ENCODE results near the gene HDHD5.

DNA sequence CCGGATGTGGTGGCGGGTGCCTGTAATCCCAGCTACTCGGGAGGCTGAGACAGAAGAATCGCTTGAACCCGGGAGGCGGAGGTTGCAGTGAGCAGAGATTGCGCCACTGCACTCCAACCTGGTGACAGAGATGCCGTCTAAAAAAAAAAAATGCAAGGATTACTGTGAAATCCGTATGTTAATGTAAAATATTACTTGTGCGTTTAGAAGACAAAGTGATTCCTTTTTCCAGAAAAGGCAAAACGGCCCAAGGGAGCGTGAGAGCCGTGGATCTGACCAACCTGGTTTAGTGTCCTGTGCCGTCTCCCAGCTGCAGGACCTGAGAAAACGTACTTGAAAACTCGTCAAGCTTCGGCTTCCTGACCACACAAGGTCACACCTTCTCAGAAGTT is 905 bp downstream of the HDHD5 start:
- TF ChIP-seq, protein P1, sequence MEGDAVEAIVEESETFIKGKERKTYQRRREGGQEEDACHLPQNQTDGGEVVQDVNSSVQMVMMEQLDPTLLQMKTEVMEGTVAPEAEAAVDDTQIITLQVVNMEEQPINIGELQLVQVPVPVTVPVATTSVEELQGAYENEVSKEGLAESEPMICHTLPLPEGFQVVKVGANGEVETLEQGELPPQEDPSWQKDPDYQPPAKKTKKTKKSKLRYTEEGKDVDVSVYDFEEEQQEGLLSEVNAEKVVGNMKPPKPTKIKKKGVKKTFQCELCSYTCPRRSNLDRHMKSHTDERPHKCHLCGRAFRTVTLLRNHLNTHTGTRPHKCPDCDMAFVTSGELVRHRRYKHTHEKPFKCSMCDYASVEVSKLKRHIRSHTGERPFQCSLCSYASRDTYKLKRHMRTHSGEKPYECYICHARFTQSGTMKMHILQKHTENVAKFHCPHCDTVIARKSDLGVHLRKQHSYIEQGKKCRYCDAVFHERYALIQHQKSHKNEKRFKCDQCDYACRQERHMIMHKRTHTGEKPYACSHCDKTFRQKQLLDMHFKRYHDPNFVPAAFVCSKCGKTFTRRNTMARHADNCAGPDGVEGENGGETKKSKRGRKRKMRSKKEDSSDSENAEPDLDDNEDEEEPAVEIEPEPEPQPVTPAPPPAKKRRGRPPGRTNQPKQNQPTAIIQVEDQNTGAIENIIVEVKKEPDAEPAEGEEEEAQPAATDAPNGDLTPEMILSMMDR (IDR thresholded peaks at IDR 0.05) = no peak
- TF ChIP-seq EZH2 (IDR thresholded peaks at IDR 0.05) (no peak), EZH2phosphoT487 (IDR thresholded peaks at IDR 0.05) (no peak)

Data from neural progenitor cell (in vitro differentiated cells).